Measurements from ENCODE around the gene KIAA1328. TPM values are rescaled to one million over a fixed set of nuclear protein-coding genes. Genes with fewer than 3 reads are reported as not detected.

KIAA1328 gene
- total RNA-seq, 2 donors from 2014 or later = 14.4 to 22.7 TPM

GRCh38 chr18:36912887-36913286 is 84.0 kb downstream of the KIAA1328 start:
- H3K4me3 ChIP-seq = no peak overlapping the region
- H3K4me1 ChIP-seq (ENCODE audit: control insufficient read depth in 1 of 2, low read depth in 2 of 2) = no peaks in the 10 kb centered on the region
- H3K27ac ChIP-seq = no peak overlapping the region
- H3K9me3 ChIP-seq = no peaks in the 10 kb centered on the region
- DNase-seq (ENCODE audit: low spot score) = no peak
- H3K27me3 ChIP-seq (replicated peaks; ENCODE audit: insufficient read depth) = no peaks in the 10 kb centered on the region
- H3K36me3 ChIP-seq = no peaks in the 10 kb centered on the region
- no peak for TF ChIP-seq CTCF (IDR thresholded peaks at IDR 0.05)
- ATAC-seq (ENCODE audit: insufficient number of reproducible peaks, low FRiP score, low read depth) = no peak

DNA sequence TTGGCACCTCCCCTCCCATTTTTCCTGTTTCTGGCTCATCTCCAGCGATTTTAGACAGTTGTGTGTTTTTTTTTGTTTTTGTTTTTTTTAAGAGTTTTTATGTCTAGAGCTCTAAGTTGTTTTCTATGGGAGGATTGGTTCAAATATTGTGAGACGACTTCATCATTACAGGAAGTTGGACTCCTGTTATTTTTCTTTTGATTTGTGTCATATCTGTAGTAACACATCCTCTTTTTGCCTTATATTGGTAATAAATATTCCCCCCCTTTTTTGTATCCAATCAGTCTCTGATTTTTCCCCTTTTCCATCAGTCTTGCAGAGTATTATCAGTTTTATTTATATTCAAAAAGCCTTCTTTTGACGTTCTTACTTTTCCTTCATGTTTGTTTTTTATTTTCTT is 89.0 kb downstream of the KIAA1328 start:
- H3K4me3 ChIP-seq = no peak overlapping the region
- H3K9me3 ChIP-seq = no peaks in the 10 kb centered on the region
- ATAC-seq (ENCODE audit: insufficient number of reproducible peaks, low FRiP score, low read depth) = no peak
- no peaks in the 10 kb centered on the region for H3K27me3 ChIP-seq (replicated peaks; ENCODE audit: insufficient read depth)
- H3K36me3 ChIP-seq = no peaks in the 10 kb centered on the region
- no peak for TF ChIP-seq CTCF (IDR thresholded peaks at IDR 0.05)
- H3K4me1 ChIP-seq (ENCODE audit: control insufficient read depth in 1 of 2, low read depth in 2 of 2) = no peaks in the 10 kb centered on the region
- DNase-seq (ENCODE audit: low spot score) = no peak
- H3K27ac ChIP-seq = no peak overlapping the region

DNA sequence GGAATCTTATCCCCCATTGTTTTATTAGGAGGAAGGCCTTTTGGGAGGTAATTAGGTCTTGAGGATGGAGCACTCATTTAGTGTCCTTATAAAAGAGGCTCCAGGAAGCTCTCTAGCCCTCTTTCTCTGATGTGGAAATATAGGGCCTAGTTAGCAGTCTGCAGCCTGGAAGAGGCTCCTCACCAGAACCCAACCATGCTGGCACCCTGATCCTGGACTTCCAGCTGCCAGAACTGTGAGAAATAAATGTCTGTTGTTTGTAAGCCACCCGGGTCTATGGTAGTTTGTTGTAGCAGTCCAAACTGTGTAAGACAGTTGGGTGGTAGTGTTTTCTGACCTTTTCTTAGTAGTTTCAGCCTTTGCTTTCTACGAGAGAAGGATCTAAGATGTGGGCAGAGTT is 100.7 kb downstream of the KIAA1328 start:
- H3K4me3 ChIP-seq = no peak overlapping the region
- no peak overlapping the region for H3K27ac ChIP-seq
- H3K4me1 ChIP-seq (ENCODE audit: control insufficient read depth in 1 of 2, low read depth in 2 of 2) = no peaks in the 10 kb centered on the region
- H3K27me3 ChIP-seq (replicated peaks; ENCODE audit: insufficient read depth) = no peaks in the 10 kb centered on the region
- no peaks in the 10 kb centered on the region for H3K9me3 ChIP-seq
- DNase-seq (ENCODE audit: low spot score) = no peak
- peaks cover 3% of the 10 kb centered on the region for H3K36me3 ChIP-seq
- TF ChIP-seq CTCF (IDR thresholded peaks at IDR 0.05) = no peak
- ATAC-seq (ENCODE audit: insufficient number of reproducible peaks, low FRiP score, low read depth) = no peak

DNA sequence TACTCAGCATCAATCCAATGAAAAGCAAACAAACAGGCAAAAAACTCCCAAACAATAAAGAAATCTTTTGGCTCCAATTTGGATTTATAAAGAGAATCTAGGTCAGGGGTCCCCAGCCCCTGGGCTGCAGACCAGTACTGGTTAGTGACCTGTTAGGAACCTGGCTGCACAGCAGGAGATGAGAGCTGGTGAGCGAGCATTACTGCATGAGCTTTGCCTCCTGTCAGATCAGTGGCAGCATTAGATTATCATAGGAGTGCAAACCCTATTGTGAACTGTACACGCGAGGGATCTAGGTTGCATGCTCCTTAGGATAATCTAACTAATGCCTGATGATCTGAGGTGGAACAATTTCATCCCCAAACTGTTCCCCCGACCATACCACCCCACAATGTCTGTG is 102.2 kb downstream of the KIAA1328 start:
- Histone ChIP-seq H3K36me3 (peaks cover 3% of the 10 kb centered on the region), H3K4me1 (ENCODE audit: control insufficient read depth in 1 of 2, low read depth in 2 of 2) (peaks cover 0 to 4% of the 10 kb centered on the region in 2 donors), H3K4me3 (no peak overlapping the region), H3K27me3 (replicated peaks; ENCODE audit: insufficient read depth) (no peaks in the 10 kb centered on the region), H3K9me3 (no peaks in the 10 kb centered on the region), H3K27ac (no peak overlapping the region)
- no peak for DNase-seq (ENCODE audit: low spot score)
- ATAC-seq (ENCODE audit: insufficient number of reproducible peaks, low FRiP score, low read depth) = no peak
- TF ChIP-seq CTCF (IDR thresholded peaks at IDR 0.05) = no peak

DNA sequence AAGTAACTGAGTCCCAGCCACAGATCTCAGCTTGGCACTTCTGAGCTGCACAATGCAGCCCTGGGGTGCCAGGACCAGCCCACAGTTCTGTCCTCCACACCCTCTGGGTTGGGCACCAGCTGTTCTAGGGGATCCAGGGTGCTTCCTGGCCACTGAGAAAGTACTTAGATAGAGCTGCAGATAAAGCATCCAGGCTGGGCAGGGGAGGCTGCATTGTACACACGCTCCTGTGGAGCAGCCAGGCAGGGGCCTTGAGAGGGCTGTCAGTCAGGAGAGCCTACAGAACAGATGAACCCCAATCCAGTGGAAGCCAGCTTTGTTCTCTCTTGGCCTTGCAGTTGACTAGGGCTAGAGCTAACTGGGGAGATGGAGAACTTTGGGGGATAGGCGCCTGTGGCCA is 104.6 kb downstream of the KIAA1328 start:
- DNase-seq (ENCODE audit: low spot score) (no peak), ATAC-seq (ENCODE audit: insufficient number of reproducible peaks, low FRiP score, low read depth) (no peak)
- Histone ChIP-seq H3K4me1 (ENCODE audit: control insufficient read depth in 1 of 2, low read depth in 2 of 2) (peaks cover 0 to 4% of the 10 kb centered on the region in 2 donors), H3K27ac (no peak overlapping the region), H3K9me3 (no peaks in the 10 kb centered on the region), H3K4me3 (no peak overlapping the region), H3K27me3 (replicated peaks; ENCODE audit: insufficient read depth) (no peaks in the 10 kb centered on the region), H3K36me3 (peaks cover 8% of the 10 kb centered on the region)
- no peak for TF ChIP-seq CTCF (IDR thresholded peaks at IDR 0.05)
